ENCODE measurements around the gene MYZAP. TPM values are rescaled to one million over a fixed set of nuclear protein-coding genes. Genes with fewer than 3 reads are reported as not detected.
A peak's percentile ranks its signal among the peaks of the same experiment; 100 is the strongest.

Gene MYZAP
- total and polyA plus RNA-seq, 2 of the 8 experiments (the other 6 are each of a cell fraction or from before 2014, with no cell fraction given) = 0.41 to 0.65 TPM

DNA sequence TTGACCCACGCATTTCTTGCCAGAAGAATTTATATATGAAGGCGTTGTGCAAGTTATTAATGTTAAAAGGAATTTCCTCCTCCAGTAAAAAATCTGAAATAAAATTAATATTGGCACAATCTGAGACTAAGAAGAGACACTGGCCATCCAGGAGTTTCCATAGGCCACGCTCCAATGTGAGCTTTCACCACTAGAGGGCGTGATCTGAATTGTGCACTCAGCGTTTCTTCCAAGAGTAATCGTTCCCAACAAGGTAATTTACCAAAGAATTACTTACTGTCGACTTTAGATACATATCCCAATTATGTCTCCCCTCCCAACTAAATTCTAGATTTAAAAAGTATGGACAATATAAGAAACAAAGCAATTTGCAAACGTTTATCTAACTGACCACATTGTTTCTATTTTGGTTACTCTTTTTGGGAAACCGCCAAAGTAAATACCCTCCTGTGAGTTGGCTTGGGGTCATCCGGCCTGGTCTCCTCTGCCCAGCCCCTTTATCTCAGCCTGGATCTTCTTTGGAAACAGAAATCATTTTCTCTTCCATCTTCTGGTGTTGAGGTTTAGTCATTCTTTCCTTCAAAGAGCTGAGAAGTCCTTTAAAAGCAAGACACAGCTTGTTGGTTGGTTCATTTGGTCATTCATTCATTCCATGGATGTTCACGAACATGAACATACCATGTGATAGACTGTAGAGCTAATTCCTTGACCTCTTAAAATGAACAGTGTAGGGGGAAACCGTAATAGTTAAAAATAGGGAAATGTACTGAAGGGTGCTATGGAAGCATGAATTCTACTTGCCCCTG lies 141.0 kb downstream of the MYZAP start (continued):
- TF ChIP-seq TBP (IDR thresholded peaks at IDR 0.05; ENCODE audit: low read depth, low read length) (no peak), SIX5 (IDR thresholded peaks at IDR 0.05; ENCODE audit: low read depth, low read length) (no peak), BRCA1 (IDR thresholded peaks at IDR 0.05; ENCODE audit: low read depth, low read length) (no peak), CHD1 (IDR thresholded peaks at IDR 0.05; ENCODE audit: low read depth, low read length) (no peak), HDAC6 (IDR thresholded peaks at IDR 0.05; ENCODE audit: low read depth, low read length) (no peak), CREB1 (IDR thresholded peaks at IDR 0.05) (peak; percentile 55; the same call in 1 of the 2 replicates), POU5F1 (IDR thresholded peaks at IDR 0.05; ENCODE audit: low read depth, low read length) (no peak), CTBP2 (IDR thresholded peaks at IDR 0.05; ENCODE audit: borderline replicate concordance, insufficient read depth, insufficient read length, low read length) (no peak)
- TF ChIP-seq, protein P1, sequence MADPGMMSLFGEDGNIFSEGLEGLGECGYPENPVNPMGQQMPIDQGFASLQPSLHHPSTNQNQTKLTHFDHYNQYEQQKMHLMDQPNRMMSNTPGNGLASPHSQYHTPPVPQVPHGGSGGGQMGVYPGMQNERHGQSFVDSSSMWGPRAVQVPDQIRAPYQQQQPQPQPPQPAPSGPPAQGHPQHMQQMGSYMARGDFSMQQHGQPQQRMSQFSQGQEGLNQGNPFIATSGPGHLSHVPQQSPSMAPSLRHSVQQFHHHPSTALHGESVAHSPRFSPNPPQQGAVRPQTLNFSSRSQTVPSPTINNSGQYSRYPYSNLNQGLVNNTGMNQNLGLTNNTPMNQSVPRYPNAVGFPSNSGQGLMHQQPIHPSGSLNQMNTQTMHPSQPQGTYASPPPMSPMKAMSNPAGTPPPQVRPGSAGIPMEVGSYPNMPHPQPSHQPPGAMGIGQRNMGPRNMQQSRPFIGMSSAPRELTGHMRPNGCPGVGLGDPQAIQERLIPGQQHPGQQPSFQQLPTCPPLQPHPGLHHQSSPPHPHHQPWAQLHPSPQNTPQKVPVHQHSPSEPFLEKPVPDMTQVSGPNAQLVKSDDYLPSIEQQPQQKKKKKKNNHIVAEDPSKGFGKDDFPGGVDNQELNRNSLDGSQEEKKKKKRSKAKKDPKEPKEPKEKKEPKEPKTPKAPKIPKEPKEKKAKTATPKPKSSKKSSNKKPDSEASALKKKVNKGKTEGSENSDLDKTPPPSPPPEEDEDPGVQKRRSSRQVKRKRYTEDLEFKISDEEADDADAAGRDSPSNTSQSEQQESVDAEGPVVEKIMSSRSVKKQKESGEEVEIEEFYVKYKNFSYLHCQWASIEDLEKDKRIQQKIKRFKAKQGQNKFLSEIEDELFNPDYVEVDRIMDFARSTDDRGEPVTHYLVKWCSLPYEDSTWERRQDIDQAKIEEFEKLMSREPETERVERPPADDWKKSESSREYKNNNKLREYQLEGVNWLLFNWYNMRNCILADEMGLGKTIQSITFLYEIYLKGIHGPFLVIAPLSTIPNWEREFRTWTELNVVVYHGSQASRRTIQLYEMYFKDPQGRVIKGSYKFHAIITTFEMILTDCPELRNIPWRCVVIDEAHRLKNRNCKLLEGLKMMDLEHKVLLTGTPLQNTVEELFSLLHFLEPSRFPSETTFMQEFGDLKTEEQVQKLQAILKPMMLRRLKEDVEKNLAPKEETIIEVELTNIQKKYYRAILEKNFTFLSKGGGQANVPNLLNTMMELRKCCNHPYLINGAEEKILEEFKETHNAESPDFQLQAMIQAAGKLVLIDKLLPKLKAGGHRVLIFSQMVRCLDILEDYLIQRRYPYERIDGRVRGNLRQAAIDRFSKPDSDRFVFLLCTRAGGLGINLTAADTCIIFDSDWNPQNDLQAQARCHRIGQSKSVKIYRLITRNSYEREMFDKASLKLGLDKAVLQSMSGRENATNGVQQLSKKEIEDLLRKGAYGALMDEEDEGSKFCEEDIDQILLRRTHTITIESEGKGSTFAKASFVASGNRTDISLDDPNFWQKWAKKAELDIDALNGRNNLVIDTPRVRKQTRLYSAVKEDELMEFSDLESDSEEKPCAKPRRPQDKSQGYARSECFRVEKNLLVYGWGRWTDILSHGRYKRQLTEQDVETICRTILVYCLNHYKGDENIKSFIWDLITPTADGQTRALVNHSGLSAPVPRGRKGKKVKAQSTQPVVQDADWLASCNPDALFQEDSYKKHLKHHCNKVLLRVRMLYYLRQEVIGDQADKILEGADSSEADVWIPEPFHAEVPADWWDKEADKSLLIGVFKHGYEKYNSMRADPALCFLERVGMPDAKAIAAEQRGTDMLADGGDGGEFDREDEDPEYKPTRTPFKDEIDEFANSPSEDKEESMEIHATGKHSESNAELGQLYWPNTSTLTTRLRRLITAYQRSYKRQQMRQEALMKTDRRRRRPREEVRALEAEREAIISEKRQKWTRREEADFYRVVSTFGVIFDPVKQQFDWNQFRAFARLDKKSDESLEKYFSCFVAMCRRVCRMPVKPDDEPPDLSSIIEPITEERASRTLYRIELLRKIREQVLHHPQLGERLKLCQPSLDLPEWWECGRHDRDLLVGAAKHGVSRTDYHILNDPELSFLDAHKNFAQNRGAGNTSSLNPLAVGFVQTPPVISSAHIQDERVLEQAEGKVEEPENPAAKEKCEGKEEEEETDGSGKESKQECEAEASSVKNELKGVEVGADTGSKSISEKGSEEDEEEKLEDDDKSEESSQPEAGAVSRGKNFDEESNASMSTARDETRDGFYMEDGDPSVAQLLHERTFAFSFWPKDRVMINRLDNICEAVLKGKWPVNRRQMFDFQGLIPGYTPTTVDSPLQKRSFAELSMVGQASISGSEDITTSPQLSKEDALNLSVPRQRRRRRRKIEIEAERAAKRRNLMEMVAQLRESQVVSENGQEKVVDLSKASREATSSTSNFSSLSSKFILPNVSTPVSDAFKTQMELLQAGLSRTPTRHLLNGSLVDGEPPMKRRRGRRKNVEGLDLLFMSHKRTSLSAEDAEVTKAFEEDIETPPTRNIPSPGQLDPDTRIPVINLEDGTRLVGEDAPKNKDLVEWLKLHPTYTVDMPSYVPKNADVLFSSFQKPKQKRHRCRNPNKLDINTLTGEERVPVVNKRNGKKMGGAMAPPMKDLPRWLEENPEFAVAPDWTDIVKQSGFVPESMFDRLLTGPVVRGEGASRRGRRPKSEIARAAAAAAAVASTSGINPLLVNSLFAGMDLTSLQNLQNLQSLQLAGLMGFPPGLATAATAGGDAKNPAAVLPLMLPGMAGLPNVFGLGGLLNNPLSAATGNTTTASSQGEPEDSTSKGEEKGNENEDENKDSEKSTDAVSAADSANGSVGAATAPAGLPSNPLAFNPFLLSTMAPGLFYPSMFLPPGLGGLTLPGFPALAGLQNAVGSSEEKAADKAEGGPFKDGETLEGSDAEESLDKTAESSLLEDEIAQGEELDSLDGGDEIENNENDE (IDR thresholded peaks at IDR 0.05; ENCODE audit: insufficient replicate concordance, low read length) = no peak
- TF ChIP-seq, protein P2, sequence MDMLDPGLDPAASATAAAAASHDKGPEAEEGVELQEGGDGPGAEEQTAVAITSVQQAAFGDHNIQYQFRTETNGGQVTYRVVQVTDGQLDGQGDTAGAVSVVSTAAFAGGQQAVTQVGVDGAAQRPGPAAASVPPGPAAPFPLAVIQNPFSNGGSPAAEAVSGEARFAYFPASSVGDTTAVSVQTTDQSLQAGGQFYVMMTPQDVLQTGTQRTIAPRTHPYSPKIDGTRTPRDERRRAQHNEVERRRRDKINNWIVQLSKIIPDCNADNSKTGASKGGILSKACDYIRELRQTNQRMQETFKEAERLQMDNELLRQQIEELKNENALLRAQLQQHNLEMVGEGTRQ (IDR thresholded peaks at IDR 0.05; ENCODE audit: low read length) = no peak

Data from H1 (cell line).